K562 (cell line): ENCODE results near the gene CCDC201. TPM values are rescaled to one million over a fixed set of nuclear protein-coding genes. Genes with fewer than 3 reads are reported as not detected.
"Not testable (repeated sequence)": the region's sequence is repeated elsewhere in the genome, so short reads cannot be mapped to it uniquely, and the experiment has no call there.

ENCODE experiments used
- ATAC-seq: fragments of 200-7000 bp; cut with Tn5 transposase; 3 replicates; pipeline ENCODE4 v1.9.1; 2020; ENCODE audit warnings: moderate library complexity
- BruUV-seq: library from RNA; stranded (reverse); fragments of 400-500 nt; replicated peaks from 2 replicates; lab custom pipeline; 2021; lab: Mats Ljungman, UMichigan
- CTCF ChIA-PET: fragments of 300-600 bp; formaldehyde crosslinking; extraction: SDS; loops from one replicate; lab custom pipeline; 2021; ENCODE audit warnings: low intra/inter-chr PET ratio; lab: Yijun Ruan, JAX
- POLR2A ChIA-PET: fragments of 300-600, 350-650 bp; sonication (Branson Sonifier 250); formaldehyde crosslinking; extraction: SDS; loops from one replicate; lab custom pipeline; 2021; ENCODE audit warnings: antibody characterized with exemption, inconsistent platforms; lab: Yijun Ruan, JAX
- DNase-seq, 4 experiments: peaks; one replicate each; pipeline versions ENCODE4 v3.0.0 to v3.0.0-alpha.2; 2011 to 2018; ENCODE audit warnings: low spot score in 3 of 4, mixed read lengths in 3 of 4; ENCODE audit errors: extremely low read depth in 1 of 4
- FAIRE-seq: peaks from 2 replicates; lab custom pipeline; 2011; peaks lifted over from hg19 to GRCh38; lab: Jason Lieb, UNC
- H2AFZ ChIP-seq: 2 replicates; pipeline ENCODE4 v1.6.0; 2011; ENCODE audit warnings: low read depth, low read length, control low read depth, inconsistent platforms
- H3K27ac ChIP-seq: fragments of 200-600 bp; 3 replicates; pipeline ENCODE4 v1.8.0; 2011; ENCODE audit warnings: low read depth, mild to moderate bottlenecking, control low read depth, inconsistent platforms, low read length, moderate library complexity, mixed read lengths; ENCODE audit errors: extremely low read depth
- H3K27me3 ChIP-seq, 2 experiments: fragments of 300-600 bp in 1 of 2; 2 replicates in 1 of 2; 3 replicates in 1 of 2; pipeline versions ENCODE4 v1.6.0 to v1.8.0; 2011; ENCODE audit warnings: inconsistent platforms in 2 of 2, low read length in 2 of 2, mild to moderate bottlenecking in 1 of 2, mixed read lengths in 1 of 2, moderate library complexity in 1 of 2; ENCODE audit not compliant: control insufficient read depth in 2 of 2, insufficient read depth in 2 of 2
- H3K36me3 ChIP-seq: fragments of 300-600 bp; 3 replicates; pipeline ENCODE4 v1.8.0; 2011; ENCODE audit warnings: mild to moderate bottlenecking, low read length, inconsistent platforms; ENCODE audit not compliant: control insufficient read depth, insufficient read depth
- H3K4me1 ChIP-seq, 2 experiments: fragments of 200-600 bp in 1 of 2; replicated peaks in 1 of 2; 2 replicates in 1 of 2; 3 replicates in 1 of 2; pipeline versions ENCODE4 v1.5.1 to v1.8.0; 2011; ENCODE audit warnings: inconsistent platforms in 2 of 2, low read length in 2 of 2, mild to moderate bottlenecking in 1 of 2, mixed read lengths in 1 of 2, moderate library complexity in 1 of 2; ENCODE audit not compliant: control insufficient read depth in 2 of 2, insufficient read depth in 2 of 2
- H3K4me2 ChIP-seq: 2 replicates; pipeline ENCODE4 v1.6.1; 2011; ENCODE audit warnings: low read length, control low read depth, inconsistent platforms, mixed read lengths; ENCODE audit not compliant: insufficient read depth
- H3K4me3 ChIP-seq: fragments of 200-600 bp; sonication (generic), shearing (Covaris generic); 2 replicates; pipeline ENCODE4 v1.5.1; 2016; ENCODE audit warnings: control low read depth, inconsistent platforms
- H3K79me2 ChIP-seq: fragments of 200-600 bp; 3 replicates; pipeline ENCODE4 v1.8.0; 2011; ENCODE audit warnings: low read length, inconsistent platforms; ENCODE audit not compliant: control insufficient read depth, insufficient read depth
- H3K9ac ChIP-seq, 2 experiments: 2 replicates each; pipeline versions ENCODE4 v1.6.0 to v1.6.1; 2011; ENCODE audit warnings: low read depth in 2 of 2, low read length in 2 of 2, control low read depth in 1 of 2, inconsistent platforms in 1 of 2, mild to moderate bottlenecking in 1 of 2, mixed read lengths in 1 of 2; ENCODE audit not compliant: insufficient read depth in 1 of 2
- H3K9me1 ChIP-seq: one replicate; pipeline ENCODE4 v1.6.0; 2011; ENCODE audit warnings: inconsistent platforms, mild to moderate bottlenecking, low read length, moderate library complexity; ENCODE audit not compliant: control insufficient read depth, insufficient read depth
- H3K9me3 ChIP-seq: replicated peaks from 2 replicates; pipeline ENCODE4 v1.5.1; 2011; ENCODE audit warnings: low read depth, low read length, inconsistent platforms; ENCODE audit not compliant: control insufficient read depth, insufficient read depth
- H4K20me1 ChIP-seq: replicated peaks from 2 replicates; pipeline ENCODE4 v1.6.1; 2011; ENCODE audit warnings: low read length, inconsistent platforms, mixed read lengths; ENCODE audit not compliant: control insufficient read depth, insufficient read depth
- CREM ChIP-seq: IDR thresholded peaks from 2 replicates; pipeline ENCODE4 v1.6.1; 2014; ENCODE audit warnings: antibody characterized with exemption, low read depth
- WGBS: fragments of 100-300 bp; shearing (Covaris generic); methylation state at CpG from one replicate; pipeline ENCODE4 v1.1.6; 2016; ENCODE audit warnings: low coverage, mixed read lengths; ENCODE audit not compliant: insufficient coverage; ENCODE audit errors: missing lambda C conversion rate; 5-methylcytosine and 5-hydroxymethylcytosine counted together
- in situ Hi-C: fragments of 300-500 bp; cut with MboI; formaldehyde crosslinking; loops from 4 replicates; pipeline ENCODE4 v1.15.0; 2018; ENCODE audit warnings: inconsistent platforms, mixed read lengths
- intact Hi-C: fragments of 100-400 bp; cut with micrococcal nuclease; formaldehyde crosslinking; loops from 2 replicates; pipeline ENCODE4 v1.14.2; 2022
- polyA plus RNA-seq, 8 experiments: library from polyadenylated mRNA; depleted of rRNA in 4 of 8; stranded (reverse) in 5 of 8; unstranded in 3 of 8; fragments of >200 nt; fragmentation: Nextera tagmentation in 2 of 8; fragmentation: Illumina TruSeq in 1 of 8; extraction: Ambion mirVana in 2 of 8; extraction: Trizol in 1 of 8; gene quantifications; 2 replicates each; pipeline versions ENCODE4 v1.2.1 to v1.2.3, GENCODE V29; 2011 to 2014; ENCODE audit warnings: inconsistent platforms in 1 of 8, missing spikeins in 1 of 8
- total RNA-seq, 7 experiments: library from RNA; depleted of rRNA in 6 of 7; stranded (reverse); fragments of >200 nt in 6 of 7; fragmentation: Illumina TruSeq in 2 of 7; extraction: Trizol in 2 of 7; gene quantifications; 2 replicates each; pipeline versions ENCODE4 v1.2.1 to v1.2.3, GENCODE V29; 2011 to 2021; ENCODE audit warnings: low replicate concordance in 1 of 7
- TF ChIP-seq, protein P1 (sequence below), 2 experiments: fragments of 450-650 bp in 1 of 2; sonication (generic) in 1 of 2; formaldehyde crosslinking in 1 of 2; IDR thresholded peaks in 1 of 2; conservative IDR thresholded peaks in 1 of 2; 2 replicates each; pipeline versions ENCODE4 v1.6.1 to v1.8.1; 2016 to 2023; ENCODE audit warnings: mild to moderate bottlenecking in 2 of 2, moderate library complexity in 2 of 2, inconsistent platforms in 1 of 2, missing genetic modification reagents in 1 of 2
- TF ChIP-seq, protein P2 (sequence below): sonication (generic); formaldehyde crosslinking; IDR thresholded peaks from 2 replicates; pipeline ENCODE4 v1.9.0; 2022; ENCODE audit warnings: mild to moderate bottlenecking, missing genetic modification reagents

CCDC201 gene
- total and polyA plus RNA-seq, 9 of the 15 experiments (the other 6 are each of a cell fraction or from before 2014, with no cell fraction given): not detected

DNA sequence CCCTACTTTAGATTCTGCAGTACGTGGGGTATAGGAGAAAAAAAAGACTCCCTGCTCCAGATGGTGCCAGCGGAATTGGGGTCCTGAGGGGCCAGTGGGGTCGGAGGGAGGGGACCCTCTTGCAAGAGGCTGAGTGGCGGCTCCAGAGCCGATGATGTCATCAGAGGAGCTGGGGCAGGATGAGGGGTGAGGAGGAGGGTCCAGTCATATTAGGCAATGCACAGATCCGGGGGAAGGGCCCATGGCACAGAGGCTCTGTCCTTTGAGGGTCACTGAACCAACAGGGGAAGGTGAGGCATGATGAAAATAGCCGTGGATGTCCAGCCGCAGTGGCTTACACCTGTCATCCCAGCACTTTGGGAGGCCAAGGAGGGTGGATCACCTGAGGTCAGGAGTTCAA is 19.4 kb downstream of the CCDC201 start:
- H4K20me1 ChIP-seq, H3K9ac ChIP-seq, POLR2A ChIA-PET, H3K4me3 ChIP-seq, H3K9me3 ChIP-seq, H3K36me3 ChIP-seq, H3K9me1 ChIP-seq, H3K27me3 ChIP-seq, ATAC-seq, H3K27ac ChIP-seq, DNase-seq, FAIRE-seq, H3K4me1 ChIP-seq, H2AFZ ChIP-seq, H3K79me2 ChIP-seq, BruUV-seq, H3K4me2 ChIP-seq: not testable (repeated sequence)
- intact Hi-C loops (loop anchor here (5.0 to 10.0 kb wide), 2 partner anchors 449 to 701 kb away; no protein-coding TSS in a partner anchor), in situ Hi-C loops (loop anchor here (25.0 kb wide), 1 partner anchor 691 kb away; the partner anchor contains the start of gene RAMP3)
- 3% methylated on average over 8 of the region's 8 CpGs for WGBS
- TF ChIP-seq, protein P1, sequence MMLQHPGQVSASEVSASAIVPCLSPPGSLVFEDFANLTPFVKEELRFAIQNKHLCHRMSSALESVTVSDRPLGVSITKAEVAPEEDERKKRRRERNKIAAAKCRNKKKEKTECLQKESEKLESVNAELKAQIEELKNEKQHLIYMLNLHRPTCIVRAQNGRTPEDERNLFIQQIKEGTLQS (IDR thresholded peaks at IDR 0.05): peak; percentile 21; the same call in 1 of the 2 replicates
- TF ChIP-seq, protein P1 (CRISPR knock-in tag; conservative IDR thresholded peaks at IDR 0.05): not testable (repeated sequence)
- CTCF ChIA-PET: interaction anchor here (0.7 to 1.4 kb wide), 3 partner anchors 190 to 772 kb away, joined by 5 to 14 read pairs (median 8); no protein-coding TSS in a partner anchor

DNA sequence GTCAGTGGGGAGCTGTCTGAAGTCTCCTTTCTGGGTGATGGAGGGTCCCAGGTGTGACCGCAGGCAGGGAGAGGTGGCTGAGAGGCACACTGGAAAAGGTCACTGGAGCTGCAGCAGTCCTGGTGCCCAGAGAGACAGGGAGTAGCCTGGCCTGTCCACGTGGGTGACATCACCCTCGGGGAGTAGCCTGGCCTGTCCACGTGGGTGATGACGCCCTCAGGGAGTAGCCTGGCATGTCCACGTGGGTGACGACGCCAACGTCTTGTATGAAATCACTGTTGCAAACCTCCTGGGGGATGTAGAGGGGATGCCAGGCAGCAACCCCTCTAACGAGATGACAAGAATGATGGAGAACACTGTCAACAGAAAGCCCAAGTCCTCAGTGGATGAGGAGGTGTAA is 19.9 kb downstream of the CCDC201 start:
- in situ Hi-C loops (loop anchor here (25.0 kb wide), 1 partner anchor 691 kb away; the partner anchor contains the start of gene RAMP3), intact Hi-C loops (loop anchor here (5.0 to 10.0 kb wide), 2 partner anchors 448 to 701 kb away; no protein-coding TSS in a partner anchor)
- peak; percentile 84 for ATAC-seq
- CTCF ChIA-PET, H3K4me1 ChIP-seq, H3K36me3 ChIP-seq, H3K4me3 ChIP-seq, H3K27ac ChIP-seq, H4K20me1 ChIP-seq, H3K9ac ChIP-seq, H3K27me3 ChIP-seq, H3K9me3 ChIP-seq, H3K79me2 ChIP-seq, BruUV-seq, H2AFZ ChIP-seq, FAIRE-seq, H3K4me2 ChIP-seq, H3K9me1 ChIP-seq, POLR2A ChIA-PET, DNase-seq: not testable (repeated sequence)
- 0% methylated on average over 8 of the region's 10 CpGs for WGBS
- TF ChIP-seq CREM: peak; percentile 32; the same call in 1 of the 2 replicates
- TF ChIP-seq, protein P2, sequence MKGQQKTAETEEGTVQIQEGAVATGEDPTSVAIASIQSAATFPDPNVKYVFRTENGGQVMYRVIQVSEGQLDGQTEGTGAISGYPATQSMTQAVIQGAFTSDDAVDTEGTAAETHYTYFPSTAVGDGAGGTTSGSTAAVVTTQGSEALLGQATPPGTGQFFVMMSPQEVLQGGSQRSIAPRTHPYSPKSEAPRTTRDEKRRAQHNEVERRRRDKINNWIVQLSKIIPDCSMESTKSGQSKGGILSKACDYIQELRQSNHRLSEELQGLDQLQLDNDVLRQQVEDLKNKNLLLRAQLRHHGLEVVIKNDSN: peak; percentile 40; the same call in 1 of the 2 replicates

DNA sequence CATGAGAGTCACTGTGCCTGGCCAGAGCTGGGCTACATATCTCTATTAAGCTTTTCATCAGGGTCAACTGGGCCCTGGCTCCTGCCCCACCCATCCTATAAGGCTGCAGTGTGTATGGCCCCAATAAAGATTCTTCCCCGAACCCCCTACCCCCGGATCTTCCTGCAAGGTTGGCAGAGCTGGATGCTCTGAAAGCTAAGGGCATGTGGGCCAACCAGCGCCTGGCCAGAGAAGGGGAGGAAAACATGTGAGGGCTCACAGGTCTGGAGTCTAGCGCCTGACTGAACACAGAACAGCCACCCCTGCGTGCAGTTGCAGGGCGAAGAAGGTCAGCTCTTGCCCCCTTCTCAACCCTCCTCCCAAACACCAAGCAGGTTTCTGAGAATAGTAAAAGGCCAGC is 24.1 kb downstream of the CCDC201 start:
- ATAC-seq, DNase-seq, H4K20me1 ChIP-seq, H3K36me3 ChIP-seq, CTCF ChIA-PET, H3K4me1 ChIP-seq, H3K9me1 ChIP-seq, H3K4me3 ChIP-seq, H3K9me3 ChIP-seq, BruUV-seq, intact Hi-C loops, FAIRE-seq, H2AFZ ChIP-seq, H3K27ac ChIP-seq, in situ Hi-C loops, H3K27me3 ChIP-seq, H3K9ac ChIP-seq, H3K4me2 ChIP-seq, POLR2A ChIA-PET, H3K79me2 ChIP-seq: not testable (repeated sequence)
- 3% methylated on average over 5 of the region's 6 CpGs for WGBS
